ENCODE data around the gene ADISSP. TPM values are rescaled to one million over a fixed set of nuclear protein-coding genes. Genes with fewer than 3 reads are reported as not detected.

ADISSP gene
- total and polyA plus RNA-seq, 9 of the 15 experiments (the other 6 are each of a cell fraction or from before 2014, with no cell fraction given): 1.4 to 70.6 (median 23.4) TPM

DNA sequence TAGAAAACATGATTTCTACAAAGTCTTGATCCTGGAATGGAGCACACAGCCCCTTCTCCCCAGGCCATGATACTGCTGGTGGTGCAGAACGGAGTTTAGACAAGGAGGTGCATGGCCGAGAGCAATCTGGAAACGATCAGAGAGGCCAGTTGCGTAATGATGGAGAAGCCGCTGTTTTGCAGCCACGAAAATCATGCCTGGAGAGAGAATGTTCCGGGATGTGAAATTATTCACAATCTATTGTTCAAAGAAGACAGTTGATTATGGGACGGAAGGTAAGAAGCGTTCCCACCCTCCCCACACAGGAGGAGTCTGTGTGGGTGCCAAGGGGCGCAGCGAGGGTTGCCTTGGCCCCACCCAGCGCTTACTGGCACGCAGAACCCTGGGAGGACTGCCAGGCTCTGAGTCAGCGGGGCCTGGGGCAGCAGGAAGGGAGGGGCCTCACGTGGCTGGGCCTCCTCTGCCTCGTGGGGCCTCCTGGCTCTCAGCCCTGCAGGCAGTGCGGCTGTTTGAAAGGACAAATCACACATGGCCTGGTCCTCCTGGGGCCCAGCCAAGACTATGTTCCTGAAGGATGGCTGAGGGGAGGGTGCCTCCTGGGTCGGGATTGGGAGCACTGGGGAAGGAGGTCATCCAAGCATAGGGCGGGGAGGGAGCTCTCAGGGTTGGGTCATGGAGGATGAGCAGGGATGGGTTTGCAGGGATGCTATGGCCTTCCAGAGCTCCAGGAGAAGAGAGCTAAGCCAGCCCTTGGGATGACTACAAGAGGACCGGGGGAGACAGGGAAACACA lies 44.1 kb upstream of the ADISSP start (continued):
- no peak for TF ChIP-seq RBM22 (IDR thresholded peaks at IDR 0.05; ENCODE audit: low read depth, low read length, poor library complexity, severe bottlenecking)
- no peak for TF ChIP-seq RBBP5 (IDR thresholded peaks at IDR 0.05; ENCODE audit: borderline replicate concordance, insufficient read depth, low read length, poor library complexity, severe bottlenecking)
- TF ChIP-seq, protein P1, sequence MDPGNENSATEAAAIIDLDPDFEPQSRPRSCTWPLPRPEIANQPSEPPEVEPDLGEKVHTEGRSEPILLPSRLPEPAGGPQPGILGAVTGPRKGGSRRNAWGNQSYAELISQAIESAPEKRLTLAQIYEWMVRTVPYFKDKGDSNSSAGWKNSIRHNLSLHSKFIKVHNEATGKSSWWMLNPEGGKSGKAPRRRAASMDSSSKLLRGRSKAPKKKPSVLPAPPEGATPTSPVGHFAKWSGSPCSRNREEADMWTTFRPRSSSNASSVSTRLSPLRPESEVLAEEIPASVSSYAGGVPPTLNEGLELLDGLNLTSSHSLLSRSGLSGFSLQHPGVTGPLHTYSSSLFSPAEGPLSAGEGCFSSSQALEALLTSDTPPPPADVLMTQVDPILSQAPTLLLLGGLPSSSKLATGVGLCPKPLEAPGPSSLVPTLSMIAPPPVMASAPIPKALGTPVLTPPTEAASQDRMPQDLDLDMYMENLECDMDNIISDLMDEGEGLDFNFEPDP (CRISPR knock-in tag; IDR thresholded peaks at IDR 0.05): no peak
- TF ChIP-seq RFX7 (CRISPR knock-in tag; IDR thresholded peaks at IDR 0.05): no peak
- TF ChIP-seq NRF1 (conservative IDR thresholded peaks at IDR 0.05 in 1 of 2, IDR thresholded peaks at IDR 0.05 in 1 of 2): no peak
- TF ChIP-seq SETDB1 (IDR thresholded peaks at IDR 0.05; ENCODE audit: low read length): no peak
- no peak for TF ChIP-seq SNIP1 (IDR thresholded peaks at IDR 0.05; ENCODE audit: low read depth)
- no peak for TF ChIP-seq ZNF778 (CRISPR knock-in tag; IDR thresholded peaks at IDR 0.05)
- TF ChIP-seq, protein P2, sequence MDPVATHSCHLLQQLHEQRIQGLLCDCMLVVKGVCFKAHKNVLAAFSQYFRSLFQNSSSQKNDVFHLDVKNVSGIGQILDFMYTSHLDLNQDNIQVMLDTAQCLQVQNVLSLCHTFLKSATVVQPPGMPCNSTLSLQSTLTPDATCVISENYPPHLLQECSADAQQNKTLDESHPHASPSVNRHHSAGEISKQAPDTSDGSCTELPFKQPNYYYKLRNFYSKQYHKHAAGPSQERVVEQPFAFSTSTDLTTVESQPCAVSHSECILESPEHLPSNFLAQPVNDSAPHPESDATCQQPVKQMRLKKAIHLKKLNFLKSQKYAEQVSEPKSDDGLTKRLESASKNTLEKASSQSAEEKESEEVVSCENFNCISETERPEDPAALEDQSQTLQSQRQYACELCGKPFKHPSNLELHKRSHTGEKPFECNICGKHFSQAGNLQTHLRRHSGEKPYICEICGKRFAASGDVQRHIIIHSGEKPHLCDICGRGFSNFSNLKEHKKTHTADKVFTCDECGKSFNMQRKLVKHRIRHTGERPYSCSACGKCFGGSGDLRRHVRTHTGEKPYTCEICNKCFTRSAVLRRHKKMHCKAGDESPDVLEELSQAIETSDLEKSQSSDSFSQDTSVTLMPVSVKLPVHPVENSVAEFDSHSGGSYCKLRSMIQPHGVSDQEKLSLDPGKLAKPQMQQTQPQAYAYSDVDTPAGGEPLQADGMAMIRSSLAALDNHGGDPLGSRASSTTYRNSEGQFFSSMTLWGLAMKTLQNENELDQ (CRISPR knock-in tag; IDR thresholded peaks at IDR 0.05; ENCODE audit: borderline replicate concordance): no peak
- peak; percentile 84 for TF ChIP-seq L3MBTL2 (IDR thresholded peaks at IDR 0.05)
- no peak for TF ChIP-seq E2F3 (CRISPR knock-in tag; IDR thresholded peaks at IDR 0.05)
- TF ChIP-seq, protein P3, sequence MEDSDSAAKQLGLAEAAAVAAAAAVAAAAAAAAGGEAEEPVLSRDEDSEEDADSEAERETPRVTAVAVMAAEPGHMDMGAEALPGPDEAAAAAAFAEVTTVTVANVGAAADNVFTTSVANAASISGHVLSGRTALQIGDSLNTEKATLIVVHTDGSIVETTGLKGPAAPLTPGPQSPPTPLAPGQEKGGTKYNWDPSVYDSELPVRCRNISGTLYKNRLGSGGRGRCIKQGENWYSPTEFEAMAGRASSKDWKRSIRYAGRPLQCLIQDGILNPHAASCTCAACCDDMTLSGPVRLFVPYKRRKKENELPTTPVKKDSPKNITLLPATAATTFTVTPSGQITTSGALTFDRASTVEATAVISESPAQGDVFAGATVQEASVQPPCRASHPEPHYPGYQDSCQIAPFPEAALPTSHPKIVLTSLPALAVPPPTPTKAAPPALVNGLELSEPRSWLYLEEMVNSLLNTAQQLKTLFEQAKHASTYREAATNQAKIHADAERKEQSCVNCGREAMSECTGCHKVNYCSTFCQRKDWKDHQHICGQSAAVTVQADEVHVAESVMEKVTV (CRISPR knock-in tag; IDR thresholded peaks at IDR 0.05): no peak
- TF ChIP-seq ZNF174 (CRISPR knock-in tag; IDR thresholded peaks at IDR 0.05): no peak
- no peak for TF ChIP-seq RBM14 (IDR thresholded peaks at IDR 0.05; ENCODE audit: borderline replicate concordance, insufficient read depth, low read depth, low read length)
- TF ChIP-seq HMG20B (CRISPR knock-in tag; IDR thresholded peaks at IDR 0.05): no peak
- TF ChIP-seq ADNP (tag; IDR thresholded peaks at IDR 0.05): no peak
- TF ChIP-seq ZNF785 (CRISPR knock-in tag; IDR thresholded peaks at IDR 0.05): no peak
- TF ChIP-seq ELF1 (tag; IDR thresholded peaks at IDR 0.05): no peak
- TF ChIP-seq, protein P4, sequence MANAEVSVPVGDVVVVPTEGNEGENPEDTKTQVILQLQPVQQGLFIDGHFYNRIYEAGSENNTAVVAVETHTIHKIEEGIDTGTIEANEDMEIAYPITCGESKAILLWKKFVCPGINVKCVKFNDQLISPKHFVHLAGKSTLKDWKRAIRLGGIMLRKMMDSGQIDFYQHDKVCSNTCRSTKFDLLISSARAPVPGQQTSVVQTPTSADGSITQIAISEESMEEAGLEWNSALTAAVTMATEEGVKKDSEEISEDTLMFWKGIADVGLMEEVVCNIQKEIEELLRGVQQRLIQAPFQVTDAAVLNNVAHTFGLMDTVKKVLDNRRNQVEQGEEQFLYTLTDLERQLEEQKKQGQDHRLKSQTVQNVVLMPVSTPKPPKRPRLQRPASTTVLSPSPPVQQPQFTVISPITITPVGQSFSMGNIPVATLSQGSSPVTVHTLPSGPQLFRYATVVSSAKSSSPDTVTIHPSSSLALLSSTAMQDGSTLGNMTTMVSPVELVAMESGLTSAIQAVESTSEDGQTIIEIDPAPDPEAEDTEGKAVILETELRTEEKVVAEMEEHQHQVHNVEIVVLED (CRISPR knock-in tag; IDR thresholded peaks at IDR 0.05): no peak
- TF ChIP-seq HSF4 (CRISPR knock-in tag; IDR thresholded peaks at IDR 0.05; ENCODE audit: borderline replicate concordance): no peak
- no peak for TF ChIP-seq NCOA4 (IDR thresholded peaks at IDR 0.05; ENCODE audit: partially characterized antibody)

All from K562 (cell line).